ENCODE data around the gene MSH5.

MSH5 gene

DNA sequence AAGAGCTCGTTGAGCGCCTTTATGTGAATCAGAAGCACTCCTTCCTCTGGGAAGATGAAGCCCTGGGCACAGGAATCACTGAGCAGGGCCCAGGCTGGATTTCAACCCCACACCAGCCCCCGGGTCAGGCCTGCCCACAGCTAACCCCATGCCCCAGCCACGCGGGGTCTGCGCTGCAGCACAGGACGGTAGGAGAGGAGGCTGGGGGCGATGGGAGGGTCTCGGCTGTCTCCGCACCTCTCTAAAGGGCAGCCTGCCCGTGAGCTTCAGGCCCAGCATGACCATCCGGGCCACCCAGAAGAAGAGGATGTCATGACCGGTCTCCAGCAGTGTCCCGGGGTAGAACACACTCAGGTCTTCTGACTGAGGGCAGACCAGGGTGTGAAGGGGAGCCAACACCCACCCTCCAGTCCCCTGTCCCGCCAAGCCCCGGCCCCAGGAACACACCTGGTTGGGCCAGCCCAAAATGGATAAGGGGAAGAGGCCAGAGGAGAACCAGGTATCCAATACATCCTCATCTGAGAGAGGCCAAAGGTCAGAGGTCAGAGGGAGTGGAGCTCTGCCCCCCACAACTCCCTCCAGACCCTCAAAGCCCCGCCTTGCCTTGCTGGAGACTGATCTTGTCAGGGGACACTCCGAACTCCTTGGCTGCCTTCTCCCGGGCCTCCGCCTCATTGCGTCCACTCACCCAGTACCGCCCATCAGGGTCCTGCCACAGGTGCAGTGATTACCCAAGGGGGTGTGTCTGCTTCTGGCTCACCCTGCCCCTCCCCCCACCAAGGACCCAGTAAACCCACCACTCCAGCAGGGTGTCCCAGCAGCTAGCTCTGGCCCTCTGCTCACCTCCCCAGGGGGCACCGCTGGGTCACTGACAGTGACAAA lies 41.7 kb downstream of the MSH5 start:
- Histone ChIP-seq H3K4me2 (ENCODE audit: low read depth, low read length, poor library complexity, severe bottlenecking) (no peak overlapping the region), H4K20me1 (ENCODE audit: low read depth, low read length) (no peaks in the 10 kb centered on the region), H3K9me3 (ENCODE audit: insufficient read depth, low read length) (no peaks in the 10 kb centered on the region), H3K9me2 (replicated peaks; ENCODE audit: insufficient read depth, low read length) (no peaks in the 10 kb centered on the region), H3K4me3 (ENCODE audit: insufficient read depth, low read length, poor library complexity, severe bottlenecking) (no peak overlapping the region), H3F3A (ENCODE audit: insufficient read depth) (no peaks in the 10 kb centered on the region; the same call in 1 of the 2 replicates), H3K79me2 (ENCODE audit: insufficient read depth, low read length) (no peaks in the 10 kb centered on the region), H3K9ac (ENCODE audit: low read length) (no peak overlapping the region), H3K36me3 (ENCODE audit: low read length) (peaks cover 5% of the 10 kb centered on the region; the same call in 1 of the 2 replicates), H2AFZ (ENCODE audit: low read depth, low read length, severe bottlenecking) (no peak overlapping the region), H3K27ac (ENCODE audit: low read depth, low read length) (no peak overlapping the region), H3K27me3 (ENCODE audit: low read length) (no peaks in the 10 kb centered on the region)
- TF ChIP-seq EZH2phosphoT487 (conservative IDR thresholded peaks at IDR 0.05; ENCODE audit: low read length): no peak
- TF ChIP-seq, protein P1, sequence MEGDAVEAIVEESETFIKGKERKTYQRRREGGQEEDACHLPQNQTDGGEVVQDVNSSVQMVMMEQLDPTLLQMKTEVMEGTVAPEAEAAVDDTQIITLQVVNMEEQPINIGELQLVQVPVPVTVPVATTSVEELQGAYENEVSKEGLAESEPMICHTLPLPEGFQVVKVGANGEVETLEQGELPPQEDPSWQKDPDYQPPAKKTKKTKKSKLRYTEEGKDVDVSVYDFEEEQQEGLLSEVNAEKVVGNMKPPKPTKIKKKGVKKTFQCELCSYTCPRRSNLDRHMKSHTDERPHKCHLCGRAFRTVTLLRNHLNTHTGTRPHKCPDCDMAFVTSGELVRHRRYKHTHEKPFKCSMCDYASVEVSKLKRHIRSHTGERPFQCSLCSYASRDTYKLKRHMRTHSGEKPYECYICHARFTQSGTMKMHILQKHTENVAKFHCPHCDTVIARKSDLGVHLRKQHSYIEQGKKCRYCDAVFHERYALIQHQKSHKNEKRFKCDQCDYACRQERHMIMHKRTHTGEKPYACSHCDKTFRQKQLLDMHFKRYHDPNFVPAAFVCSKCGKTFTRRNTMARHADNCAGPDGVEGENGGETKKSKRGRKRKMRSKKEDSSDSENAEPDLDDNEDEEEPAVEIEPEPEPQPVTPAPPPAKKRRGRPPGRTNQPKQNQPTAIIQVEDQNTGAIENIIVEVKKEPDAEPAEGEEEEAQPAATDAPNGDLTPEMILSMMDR (IDR thresholded peaks at IDR 0.05; ENCODE audit: insufficient read depth, low read length, poor library complexity, severe bottlenecking): no peak

DNA sequence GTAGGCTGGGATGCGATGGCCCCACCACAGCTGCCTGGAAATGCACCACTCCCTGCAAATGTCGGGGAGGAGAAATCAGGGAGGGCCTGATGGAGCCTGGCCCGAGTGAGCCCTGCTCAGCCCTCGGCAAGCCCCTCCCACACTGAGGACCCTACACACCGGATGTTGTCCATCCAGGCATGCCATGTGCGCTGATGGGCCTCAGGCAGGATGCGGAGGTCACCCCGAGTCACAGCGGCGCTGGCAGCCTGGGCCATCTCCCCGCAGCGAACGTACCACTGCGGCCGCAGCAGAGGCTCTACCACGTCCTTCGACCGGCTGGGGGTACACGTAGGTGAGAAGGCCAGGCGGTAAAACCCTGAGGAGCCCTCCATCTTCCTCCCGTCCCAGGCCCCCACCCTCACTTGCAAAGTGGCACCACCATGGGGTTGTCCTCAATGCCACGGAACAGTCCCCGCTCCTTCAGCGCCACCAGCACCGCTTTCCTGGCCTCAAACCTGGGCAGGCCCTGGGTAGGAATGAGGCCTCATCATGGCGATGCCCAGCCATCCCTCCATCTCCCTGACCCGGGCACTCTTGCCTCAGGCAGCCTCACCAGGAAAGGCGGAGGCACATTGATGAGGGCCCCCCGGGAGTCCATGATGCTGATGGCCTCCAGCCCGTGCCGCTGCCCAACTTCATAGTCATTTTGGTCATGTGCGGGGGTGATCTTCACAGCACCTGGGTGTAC lies 42.5 kb downstream of the MSH5 start:
- Histone ChIP-seq H3K9me2 (replicated peaks; ENCODE audit: insufficient read depth, low read length) (no peaks in the 10 kb centered on the region), H3K79me2 (ENCODE audit: insufficient read depth, low read length) (no peaks in the 10 kb centered on the region)

DNA sequence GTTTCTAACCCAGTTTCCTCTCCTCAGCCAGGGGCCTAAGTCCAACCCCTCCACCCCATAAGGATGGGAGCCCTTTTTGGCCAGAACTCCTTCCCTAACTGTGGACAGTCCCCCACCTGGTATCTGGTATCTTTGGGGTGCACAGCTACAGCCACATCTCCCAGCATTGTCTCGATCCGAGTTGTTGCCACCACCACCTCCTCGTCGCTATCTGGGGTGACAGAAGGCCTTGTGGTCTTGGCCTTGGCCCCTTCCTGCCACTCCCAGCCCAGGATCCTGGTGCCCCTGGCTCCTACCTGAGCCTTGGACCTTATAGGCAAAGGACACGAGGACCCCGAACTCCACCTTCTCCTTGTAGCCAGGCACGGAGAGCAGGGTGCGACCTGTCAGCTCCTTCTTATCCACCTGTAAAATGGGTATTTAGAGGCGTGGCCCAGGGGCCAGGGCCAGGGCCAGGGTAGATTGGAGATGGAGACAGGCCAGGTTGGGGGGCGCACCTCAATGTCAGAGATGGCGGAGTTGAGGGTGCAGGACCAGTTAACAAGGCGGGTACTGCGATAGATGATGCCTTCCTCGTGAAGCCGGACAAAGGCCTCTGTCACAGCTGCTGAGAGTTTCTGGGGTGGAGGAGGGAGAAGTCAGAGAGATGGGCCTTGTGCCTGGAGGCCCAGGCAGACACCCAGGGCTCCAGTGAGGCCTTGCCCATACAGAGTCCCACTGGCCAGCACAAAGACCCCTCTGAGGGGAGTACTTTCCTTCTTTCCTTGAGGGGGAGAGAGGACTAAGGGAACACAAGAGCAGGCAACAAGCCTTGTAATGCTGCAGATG lies 44.5 kb downstream of the MSH5 start:
- Histone ChIP-seq H3F3A (ENCODE audit: insufficient read depth) (peaks cover 6% of the 10 kb centered on the region; the same call in 1 of the 2 replicates), H3K27me3 (ENCODE audit: low read length) (no peaks in the 10 kb centered on the region), H3K4me3 (ENCODE audit: insufficient read depth, low read length, poor library complexity, severe bottlenecking) (no peak overlapping the region), H3K9me2 (replicated peaks; ENCODE audit: insufficient read depth, low read length) (no peaks in the 10 kb centered on the region), H3K9ac (ENCODE audit: low read length) (no peak overlapping the region), H3K4me2 (ENCODE audit: low read depth, low read length, poor library complexity, severe bottlenecking) (no peak overlapping the region), H4K20me1 (ENCODE audit: low read depth, low read length) (peaks cover 4% of the 10 kb centered on the region; the same call in 1 of the 2 replicates), H3K79me2 (ENCODE audit: insufficient read depth, low read length) (no peaks in the 10 kb centered on the region; the same call in 1 of the 2 replicates), H3K9me3 (ENCODE audit: insufficient read depth, low read length) (no peaks in the 10 kb centered on the region), H3K36me3 (ENCODE audit: low read length) (peaks cover 17% of the 10 kb centered on the region; the same call in 1 of the 2 replicates), H2AFZ (ENCODE audit: low read depth, low read length, severe bottlenecking) (no peak overlapping the region), H3K27ac (ENCODE audit: low read depth, low read length) (no peak overlapping the region)
- TF ChIP-seq EZH2phosphoT487 (conservative IDR thresholded peaks at IDR 0.05; ENCODE audit: low read length): no peak
- TF ChIP-seq, protein P1 (IDR thresholded peaks at IDR 0.05; ENCODE audit: insufficient read depth, low read length, poor library complexity, severe bottlenecking): no peak

More for the DNA sequence above, 42.5 kb downstream of the MSH5 start:
- H3K4me2 ChIP-seq (ENCODE audit: low read depth, low read length, poor library complexity, severe bottlenecking): no peak overlapping the region
- no peak overlapping the region for H3K9ac ChIP-seq (ENCODE audit: low read length)
- H3K9me3 ChIP-seq (ENCODE audit: insufficient read depth, low read length): no peaks in the 10 kb centered on the region
- no peak overlapping the region for H2AFZ ChIP-seq (ENCODE audit: low read depth, low read length, severe bottlenecking)
- no peak for TF ChIP-seq EZH2phosphoT487 (conservative IDR thresholded peaks at IDR 0.05; ENCODE audit: low read length)
- TF ChIP-seq, protein P1 (IDR thresholded peaks at IDR 0.05; ENCODE audit: insufficient read depth, low read length, poor library complexity, severe bottlenecking): no peak
- H3K27me3 ChIP-seq (ENCODE audit: low read length): no peaks in the 10 kb centered on the region
- no peak overlapping the region for H3K27ac ChIP-seq (ENCODE audit: low read depth, low read length)
- H3K36me3 ChIP-seq (ENCODE audit: low read length): peaks cover 9% of the 10 kb centered on the region; the same call in 1 of the 2 replicates
- H3K4me3 ChIP-seq (ENCODE audit: insufficient read depth, low read length, poor library complexity, severe bottlenecking): no peak overlapping the region
- H4K20me1 ChIP-seq (ENCODE audit: low read depth, low read length): no peaks in the 10 kb centered on the region
- no peaks in the 10 kb centered on the region; the same call in 1 of the 2 replicates for H3F3A ChIP-seq (ENCODE audit: insufficient read depth)

Measured in SU-DHL-6 (cell line).